NCI-H2227 treated with DMSO at 0.1 percent for 48 hours (cell line): Measurements from ENCODE around the gene COL6A1.

Source experiments
- DNase-seq: peaks from one replicate; lab custom pipeline; 2025; lab: John Stamatoyannopoulos, UW

Gene COL6A1

GRCh38 chr21:45982092-45982757, 655 bp downstream of the COL6A1 start:
- DNase-seq: no peak

- no peak for DNase-seq
Observed at GRCh38 chr21:45982758-45983648, 1.4 kb downstream of the COL6A1 start.

GRCh38 chr21:45983649-45983965, 2.0 kb downstream of the COL6A1 start:
- DNase-seq: no peak

- DNase-seq: no peak
Observed at GRCh38 chr21:45983981-45984551, 2.5 kb downstream of the COL6A1 start.

GRCh38 chr21:45984584-45985095, 3.1 kb downstream of the COL6A1 start:
- DNase-seq: no peak

GRCh38 chr21:45985471-45986315, 4.1 kb downstream of the COL6A1 start:
- DNase-seq: no peak

GRCh38 chr21:45986316-45987051, 4.9 kb downstream of the COL6A1 start:
- DNase-seq: no peak

- DNase-seq: no peak
Observed at GRCh38 chr21:45987121-45987711, 5.6 kb downstream of the COL6A1 start.

- DNase-seq: no peak
Observed at GRCh38 chr21:45988366-45989347, 7.1 kb downstream of the COL6A1 start.

GRCh38 chr21:45989355-45990048, 7.9 kb downstream of the COL6A1 start:
- DNase-seq: no peak

- DNase-seq: no peak
Observed at GRCh38 chr21:45990049-45990711, 8.6 kb downstream of the COL6A1 start.

- DNase-seq: no peak
Observed at GRCh38 chr21:45990741-45991605, 9.4 kb downstream of the COL6A1 start.

GRCh38 chr21:45991606-45992300, 10.2 kb downstream of the COL6A1 start:
- no peak for DNase-seq

- no peak for DNase-seq
Observed at GRCh38 chr21:45992301-45993209, 11.0 kb downstream of the COL6A1 start.

GRCh38 chr21:45993210-45994085, 11.9 kb downstream of the COL6A1 start:
- DNase-seq: no peak
